Measurements from ENCODE around the gene PTPRN2.

The PTPRN2 gene

GRCh38 chr7:158602905-158603772, 15.5 kb upstream of the PTPRN2 start:
- no peak for DNase-seq (ENCODE audit: low spot score)

GRCh38 chr7:158602041-158602440, 14.4 kb upstream of the PTPRN2 start:
- no peak for DNase-seq (ENCODE audit: low spot score)

DNA sequence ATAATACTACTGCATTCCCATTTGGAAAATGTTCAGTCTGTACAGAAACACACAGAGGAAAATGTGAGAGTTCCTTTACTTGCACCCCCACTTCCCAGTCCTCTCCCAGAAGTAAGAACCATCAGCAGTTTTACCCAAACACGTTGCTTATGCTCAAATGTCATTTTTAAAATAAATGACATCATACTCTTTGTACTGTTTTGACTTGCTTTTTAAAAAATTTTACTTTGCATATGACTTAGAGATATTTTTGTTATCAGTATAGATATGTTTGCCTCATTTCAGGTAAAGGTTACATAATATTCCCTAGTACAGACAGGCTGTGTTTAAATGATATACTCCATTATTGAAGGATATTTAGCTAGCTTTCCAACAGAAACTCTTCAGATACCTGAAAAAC, 13.5 kb upstream of the PTPRN2 start:
- DNase-seq (ENCODE audit: low spot score): no peak

DNA sequence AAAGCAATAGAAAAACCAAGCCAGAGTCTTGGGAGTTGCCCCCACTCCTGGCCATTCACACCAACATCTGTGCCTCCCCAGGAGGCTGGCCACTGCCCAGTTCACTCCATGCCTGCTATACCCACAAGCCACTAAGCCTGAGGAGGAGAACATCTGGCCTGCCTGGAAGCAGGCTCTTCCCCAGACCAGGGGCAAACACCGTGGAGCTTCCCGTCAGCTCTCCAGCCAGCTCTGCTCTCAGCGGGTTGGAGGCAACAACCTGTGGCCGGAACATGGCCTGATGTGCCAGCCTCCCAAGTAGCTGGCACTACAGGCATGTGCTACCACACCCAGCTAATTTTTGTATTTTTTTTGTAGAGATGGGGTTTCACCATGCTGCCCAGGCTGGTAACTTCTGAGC, 9.1 kb upstream of the PTPRN2 start:
- DNase-seq (ENCODE audit: low spot score): no peak

GRCh38 chr7:158596309-158596708, 8.7 kb upstream of the PTPRN2 start:
- DNase-seq (ENCODE audit: low spot score): no peak

- no peak for DNase-seq (ENCODE audit: low spot score)
These were observed 7.4 kb upstream of the PTPRN2 start for GRCh38 chr7:158595068-158595467.

DNA sequence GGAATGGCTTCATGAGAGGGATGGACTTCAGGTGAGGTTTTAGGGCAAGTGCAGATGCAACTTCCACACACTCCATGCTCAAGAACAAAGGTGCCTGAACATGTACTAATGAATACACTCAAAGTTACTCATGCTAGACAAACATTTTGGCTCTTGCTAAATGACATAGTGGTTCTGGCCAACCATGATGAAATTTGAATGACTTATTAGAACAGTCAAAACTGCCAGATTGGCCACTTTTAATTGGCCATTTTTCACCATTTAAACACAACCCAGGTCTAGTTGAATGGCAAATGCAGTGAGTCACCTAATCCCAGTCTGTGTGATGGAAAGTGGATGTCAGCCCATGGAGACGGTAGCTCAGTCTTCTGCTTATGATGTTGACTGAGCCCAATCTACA, 4.9 kb upstream of the PTPRN2 start:
- no peak for DNase-seq (ENCODE audit: low spot score)

DNA sequence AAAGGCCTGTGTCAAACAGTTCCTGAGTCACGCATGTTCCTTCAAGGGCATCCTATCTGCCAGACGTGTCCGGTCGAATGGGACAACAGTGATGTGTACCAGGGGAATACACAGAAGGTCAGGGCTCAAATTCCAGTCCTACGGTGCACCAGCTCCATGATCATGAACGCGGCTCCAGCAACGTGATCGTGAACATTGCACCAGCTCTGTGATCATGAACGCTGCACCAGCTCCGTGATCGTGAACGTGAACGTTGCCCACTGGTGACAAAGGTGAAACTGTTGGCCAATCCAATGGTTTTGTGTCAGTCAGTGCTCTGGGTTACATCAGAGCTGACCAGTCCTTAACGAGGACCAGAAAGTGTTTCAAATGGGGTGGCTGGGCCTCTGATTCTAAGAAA, 4.3 kb upstream of the PTPRN2 start:
- no peak for DNase-seq (ENCODE audit: low spot score)

- DNase-seq (ENCODE audit: low spot score): no peak
These were observed 2.5 kb upstream of the PTPRN2 start for GRCh38 chr7:158590181-158590530.

- DNase-seq (ENCODE audit: low spot score): no peak
These were observed 2.0 kb upstream of the PTPRN2 start for GRCh38 chr7:158589653-158590052.

- DNase-seq (ENCODE audit: low spot score): no peak
These were observed 1.3 kb upstream of the PTPRN2 start for GRCh38 chr7:158588878-158589442.

- no peak for DNase-seq (ENCODE audit: low spot score)
These were observed 658 bp upstream of the PTPRN2 start for GRCh38 chr7:158588085-158588877.

DNA sequence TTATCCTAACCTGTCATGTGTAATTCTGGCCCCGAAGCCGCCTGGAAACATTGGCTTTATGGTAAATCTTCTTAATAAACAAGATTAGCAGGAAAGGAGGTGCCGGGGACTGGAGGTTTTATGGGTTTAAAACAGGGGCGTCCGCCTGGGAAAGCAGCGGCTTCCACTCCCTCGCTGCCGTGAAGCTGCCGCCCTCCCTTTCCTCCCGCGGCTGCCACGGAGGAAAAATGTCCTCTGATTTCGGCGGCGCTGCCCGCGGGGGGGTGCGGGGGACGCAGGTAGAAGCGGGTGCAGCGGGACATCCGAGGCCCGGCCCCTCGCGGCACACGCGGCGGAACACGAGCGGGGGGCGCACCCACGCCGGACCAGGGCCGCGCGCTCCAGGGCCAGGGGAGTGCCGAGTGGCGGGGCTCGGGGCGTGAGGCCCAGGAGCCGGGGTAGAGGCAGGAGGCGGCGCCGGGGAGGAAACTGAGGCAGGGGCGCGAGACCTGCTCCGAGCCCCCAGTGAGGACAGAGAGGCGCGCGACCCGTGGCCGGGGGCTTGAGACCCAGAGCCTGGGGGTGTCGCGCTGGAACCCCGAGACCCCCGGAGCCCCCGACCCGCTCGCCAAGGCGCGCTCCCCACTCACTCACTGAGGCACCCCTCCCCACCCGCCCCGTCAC, 993 bp downstream of the PTPRN2 start:
- no peak for DNase-seq (ENCODE audit: low spot score)

DNA sequence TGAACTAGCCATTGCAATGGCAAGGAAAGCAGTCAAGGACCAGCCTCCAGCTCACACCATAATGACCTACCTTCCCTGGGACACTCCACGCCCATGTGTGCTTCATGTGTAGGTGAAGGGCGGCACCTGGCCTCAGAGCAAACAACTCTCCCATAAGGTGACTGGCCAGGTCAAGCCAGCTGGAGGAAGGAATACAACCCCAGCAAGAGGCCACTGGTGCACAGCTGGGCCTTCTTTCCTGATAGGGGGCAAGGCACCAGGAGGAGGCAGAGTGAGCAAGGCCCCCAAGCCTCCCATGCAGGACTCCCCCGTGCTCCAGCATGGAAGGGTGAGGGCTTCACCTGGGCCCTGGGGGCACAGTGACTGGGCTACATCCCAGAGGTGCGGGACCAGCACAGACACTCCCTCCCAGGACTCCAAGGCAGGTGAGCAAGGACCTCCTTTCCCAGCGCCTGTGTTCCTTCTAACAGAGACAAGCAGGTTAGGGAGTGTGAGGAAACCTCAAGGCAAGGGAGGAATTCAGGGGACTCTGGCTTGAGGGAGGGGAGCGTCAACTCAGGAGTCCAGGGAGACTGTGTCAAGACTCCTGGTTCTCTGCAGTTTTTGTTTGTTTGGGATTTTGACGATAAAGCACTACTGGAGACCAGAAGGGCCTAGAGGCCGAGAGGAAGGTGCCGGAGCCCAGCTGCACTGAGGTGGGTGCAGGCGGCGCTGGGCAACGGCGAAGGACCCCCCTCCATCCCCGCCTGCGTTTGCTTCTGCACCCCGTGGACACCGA, 1.7 kb downstream of the PTPRN2 start:
- DNase-seq (ENCODE audit: low spot score): no peak

DNA sequence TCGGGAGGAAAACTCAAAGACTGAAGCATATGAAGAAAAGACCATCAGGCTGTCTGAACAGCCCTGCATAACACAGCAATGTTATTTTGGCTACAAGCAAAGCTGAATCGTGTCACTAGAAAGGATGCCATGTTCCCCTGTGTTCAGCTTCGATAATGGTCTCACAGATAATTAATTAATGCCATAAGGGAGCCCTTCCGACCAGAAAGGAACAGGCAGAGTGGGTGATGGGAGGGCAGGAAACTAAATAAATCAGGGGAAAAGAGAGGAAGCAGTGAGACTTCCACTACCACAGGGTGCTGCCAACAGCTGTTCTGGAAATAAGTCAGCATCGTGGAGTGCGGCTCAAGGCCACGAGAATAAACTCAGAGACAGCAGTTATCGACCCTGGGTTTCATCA, 3.2 kb downstream of the PTPRN2 start:
- no peak for DNase-seq (ENCODE audit: low spot score)

DNA sequence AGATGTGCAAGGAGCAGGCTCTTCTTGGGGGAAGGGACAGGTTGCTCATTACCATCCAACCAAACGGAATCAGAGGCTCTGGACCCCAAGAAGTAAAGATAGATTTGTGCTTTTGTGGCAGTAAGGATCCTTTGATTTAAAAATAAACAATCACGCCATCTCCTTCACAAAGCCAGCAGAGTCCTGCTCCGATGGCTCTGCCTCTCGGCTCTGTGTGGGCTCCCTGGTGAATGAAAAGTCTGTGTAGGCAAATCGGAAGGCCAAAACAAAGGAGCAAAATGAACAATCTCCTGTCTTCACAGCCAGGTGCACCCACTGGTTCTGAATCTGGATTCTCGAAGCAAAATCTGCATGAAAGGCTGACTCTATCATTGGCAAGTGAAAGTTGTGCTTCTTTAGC, 3.8 kb downstream of the PTPRN2 start:
- no peak for DNase-seq (ENCODE audit: low spot score)

DNA sequence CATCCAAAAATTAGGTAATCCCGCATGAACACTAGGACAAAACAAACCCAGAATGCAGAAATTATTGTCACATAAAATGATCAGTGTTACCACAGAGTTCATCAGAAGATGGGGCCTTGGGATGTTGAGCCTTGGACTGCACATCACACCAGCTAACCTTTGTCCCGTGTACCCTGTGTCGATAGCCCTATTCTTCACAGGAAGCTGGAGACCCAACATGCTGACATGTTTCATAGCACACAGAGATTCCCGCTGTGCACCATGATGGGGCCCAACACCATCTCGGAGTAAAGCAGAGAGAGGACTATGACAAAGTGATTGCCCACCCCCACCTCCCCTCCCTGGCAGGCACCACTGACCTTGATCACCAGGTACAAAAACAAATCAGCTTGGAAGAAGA, 4.5 kb downstream of the PTPRN2 start:
- DNase-seq (ENCODE audit: low spot score): no peak

DNA sequence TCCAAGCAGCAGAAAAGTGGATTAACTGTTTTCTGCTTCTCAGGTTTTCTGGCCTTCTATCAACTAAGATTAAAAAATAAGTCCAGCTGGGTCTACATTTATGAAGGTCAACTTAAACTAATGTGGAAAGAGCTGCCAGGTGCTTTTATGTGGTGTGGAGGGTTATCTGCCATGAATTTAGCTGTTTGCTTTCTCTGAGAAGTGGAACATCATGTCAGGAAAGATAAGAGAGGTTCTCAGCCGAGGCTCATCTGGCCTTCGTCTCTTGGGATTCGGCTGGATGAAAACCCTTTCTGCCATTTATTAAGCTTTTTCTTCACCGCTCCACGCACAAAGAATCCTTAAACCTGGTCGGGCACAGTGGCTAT, 5.5 kb downstream of the PTPRN2 start:
- no peak for DNase-seq (ENCODE audit: low spot score)

DNA sequence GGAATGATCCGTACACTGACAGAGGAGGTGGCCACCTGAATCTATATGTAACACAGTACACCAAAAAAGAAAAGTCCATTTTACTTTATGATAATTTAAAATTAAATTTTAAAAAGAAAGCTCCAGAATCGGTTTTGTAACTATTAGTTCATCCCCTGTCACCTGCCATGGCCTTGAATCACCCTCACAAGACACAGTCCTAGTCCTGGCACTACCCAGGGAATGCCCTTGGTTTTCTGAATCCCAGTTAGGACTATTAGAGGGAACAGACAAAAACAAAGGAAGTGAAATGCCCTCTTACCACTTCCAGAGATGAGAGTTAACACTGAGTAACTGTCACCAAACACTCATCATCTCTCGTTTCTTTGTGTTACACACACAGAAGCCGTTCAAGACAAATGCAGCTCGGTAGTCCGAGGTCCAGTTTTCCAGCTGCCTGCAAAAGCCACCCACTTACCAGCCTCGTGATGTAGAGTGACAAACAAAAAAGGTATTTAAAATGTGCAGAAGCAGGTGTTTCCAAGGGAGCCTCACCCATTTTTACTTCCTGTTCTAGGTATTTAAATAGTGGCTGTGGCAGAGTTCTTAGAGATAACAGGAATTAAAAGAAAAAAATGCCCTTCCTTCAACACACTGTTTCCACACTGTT, 6.1 kb downstream of the PTPRN2 start:
- no peak for DNase-seq (ENCODE audit: low spot score)

DNA sequence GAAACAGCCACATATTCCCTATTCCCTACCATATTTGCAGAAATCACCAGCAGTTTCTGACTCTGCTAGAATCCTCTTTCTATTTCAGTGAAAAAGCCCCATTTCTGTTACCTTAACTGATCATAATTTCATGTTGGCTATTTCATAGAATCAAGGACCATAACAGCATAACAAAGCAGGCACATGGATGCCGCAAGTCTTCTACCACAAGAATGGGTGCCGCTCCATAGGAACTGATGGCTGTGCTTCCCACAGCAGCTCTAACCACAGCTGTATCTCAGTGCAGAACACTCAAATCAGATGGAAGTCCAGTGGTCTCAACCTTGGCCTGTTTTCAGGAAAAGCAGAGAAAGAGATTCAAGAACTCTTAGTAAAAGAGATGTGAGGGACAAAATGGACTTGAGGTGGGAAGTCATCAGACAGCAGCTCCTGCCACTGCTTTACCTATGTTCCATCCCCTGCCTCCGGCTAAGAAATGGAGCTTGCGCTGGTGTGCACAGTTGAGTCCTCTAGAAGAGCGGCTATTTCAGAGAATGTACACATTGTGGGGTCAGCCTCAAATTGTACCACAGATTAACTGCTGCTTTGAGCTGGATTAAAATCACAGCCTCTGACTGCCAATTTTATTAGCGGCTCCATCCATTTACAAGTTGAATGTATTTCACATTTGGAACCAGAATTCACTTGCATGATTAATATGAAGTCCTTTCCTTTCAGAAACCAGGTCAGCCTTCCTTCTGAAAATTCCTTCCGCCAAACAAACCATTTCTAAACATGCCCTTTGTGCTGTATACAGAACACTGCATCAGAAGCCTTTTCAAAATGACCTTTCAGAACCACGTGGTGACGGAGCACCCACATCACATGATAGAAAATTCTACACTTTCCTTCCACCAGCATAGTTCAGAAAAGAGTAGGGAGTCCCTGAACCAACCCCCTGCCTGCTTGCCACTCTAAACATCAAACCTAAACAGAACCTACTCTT, 7.7 kb downstream of the PTPRN2 start:
- DNase-seq (ENCODE audit: low spot score): no peak
